ENCODE measurements around the gene VDR. TPM values are rescaled to one million over a fixed set of nuclear protein-coding genes. Genes with fewer than 3 reads are reported as not detected.

The VDR gene
- total and polyA plus RNA-seq, 2 experiments from 2014 or later: not detected

- H3K27me3 ChIP-seq: no peaks in the 10 kb centered on the region
- H3K27ac ChIP-seq: peak overlapping the region; percentile 77
- H3K9me3 ChIP-seq (ENCODE audit: low read depth): no peaks in the 10 kb centered on the region
- no peaks in the 10 kb centered on the region for H3K36me3 ChIP-seq
- DNase-seq (ENCODE audit: low read depth in 1 of 2, low spot score in 1 of 2): peak; percentile 47 to 86
- H3K4me1 ChIP-seq (ENCODE audit: low read depth): peaks cover 21% of the 10 kb centered on the region
- TF ChIP-seq CTCF (IDR thresholded peaks at IDR 0.05; ENCODE audit: low read depth, low read length): no peak
- H3K4me3 ChIP-seq: no peak overlapping the region
Observed at GRCh38 chr12:47828976-47829482, 75.8 kb downstream of the VDR start.

- Histone ChIP-seq H3K4me1 (ENCODE audit: low read depth) (peaks cover 21% of the 10 kb centered on the region), H3K27ac (peak overlapping the region; percentile 77), H3K9me3 (ENCODE audit: low read depth) (no peaks in the 10 kb centered on the region), H3K4me3 (no peak overlapping the region), H3K36me3 (no peaks in the 10 kb centered on the region), H3K27me3 (no peaks in the 10 kb centered on the region)
- DNase-seq (ENCODE audit: low read depth in 1 of 2, low spot score in 1 of 2): no peak
- no peak for TF ChIP-seq CTCF (IDR thresholded peaks at IDR 0.05; ENCODE audit: low read depth, low read length)
Observed at GRCh38 chr12:47828008-47828975, 76.5 kb downstream of the VDR start.

- peaks cover 49% of the 10 kb centered on the region for H3K4me1 ChIP-seq (ENCODE audit: low read depth)
- no peaks in the 10 kb centered on the region for H3K9me3 ChIP-seq (ENCODE audit: low read depth)
- no peak for DNase-seq (ENCODE audit: low read depth in 1 of 2, low spot score in 1 of 2)
- no peaks in the 10 kb centered on the region for H3K36me3 ChIP-seq
- H3K4me3 ChIP-seq: no peak overlapping the region
- H3K27me3 ChIP-seq: no peaks in the 10 kb centered on the region
- no peak for TF ChIP-seq CTCF (IDR thresholded peaks at IDR 0.05; ENCODE audit: low read depth, low read length)
- H3K27ac ChIP-seq: no peak overlapping the region
Observed at GRCh38 chr12:47825173-47825639, 79.6 kb downstream of the VDR start.

GRCh38 chr12:47824635-47825034 is 80.2 kb downstream of the VDR start:
- Histone ChIP-seq H3K27me3 (no peaks in the 10 kb centered on the region), H3K27ac (no peak overlapping the region), H3K9me3 (ENCODE audit: low read depth) (no peaks in the 10 kb centered on the region), H3K4me1 (ENCODE audit: low read depth) (peaks cover 48% of the 10 kb centered on the region), H3K4me3 (no peak overlapping the region), H3K36me3 (no peaks in the 10 kb centered on the region)
- no peak for TF ChIP-seq CTCF (IDR thresholded peaks at IDR 0.05; ENCODE audit: low read depth, low read length)
- no peak for DNase-seq (ENCODE audit: low read depth in 1 of 2, low spot score in 1 of 2)

- H3K27ac ChIP-seq: no peak overlapping the region
- no peaks in the 10 kb centered on the region for H3K9me3 ChIP-seq (ENCODE audit: low read depth)
- TF ChIP-seq CTCF (IDR thresholded peaks at IDR 0.05; ENCODE audit: low read depth, low read length): no peak
- no peak for DNase-seq (ENCODE audit: low read depth in 1 of 2, low spot score in 1 of 2)
- no peaks in the 10 kb centered on the region for H3K36me3 ChIP-seq
- H3K27me3 ChIP-seq: no peaks in the 10 kb centered on the region
- peaks cover 43% of the 10 kb centered on the region for H3K4me1 ChIP-seq (ENCODE audit: low read depth)
- H3K4me3 ChIP-seq: no peak overlapping the region
Observed at GRCh38 chr12:47824198-47824597, 80.6 kb downstream of the VDR start.
